HG02885 (cell line): ENCODE measurements around the gene ADAP1.
A peak's percentile ranks its signal among the peaks of the same experiment; 100 is the strongest.

Experiments
- ATAC-seq: cut with Tn5 transposase; IDR thresholded peaks from one replicate; pipeline ENCODE4 v1.9.1; 2021; ENCODE audit warnings: mild to moderate bottlenecking; ENCODE audit not compliant: unreplicated experiment, poor library complexity

ADAP1 gene

GRCh38 chr7:913736-914520, 40.6 kb downstream of the ADAP1 start:
- no peak for ATAC-seq

GRCh38 chr7:911791-912480, 42.5 kb downstream of the ADAP1 start:
- no peak for ATAC-seq

- ATAC-seq: no peak
These were observed 43.5 kb downstream of the ADAP1 start for GRCh38 chr7:910931-911431.

- ATAC-seq: no peak
These were observed 44.0 kb downstream of the ADAP1 start for GRCh38 chr7:910441-910861.

- no peak for ATAC-seq
These were observed 44.8 kb downstream of the ADAP1 start for GRCh38 chr7:909358-910329.

- peak; percentile 87 for ATAC-seq
These were observed 45.7 kb downstream of the ADAP1 start for GRCh38 chr7:908591-909357.

- ATAC-seq: no peak
These were observed 46.3 kb downstream of the ADAP1 start for GRCh38 chr7:908159-908581.

- no peak for ATAC-seq
These were observed 47.1 kb downstream of the ADAP1 start for GRCh38 chr7:907158-907980.

- no peak for ATAC-seq
These were observed 47.7 kb downstream of the ADAP1 start for GRCh38 chr7:906776-907157.

GRCh38 chr7:904847-905246, 49.6 kb downstream of the ADAP1 start:
- ATAC-seq: no peak

- ATAC-seq: no peak
These were observed 50.3 kb downstream of the ADAP1 start for GRCh38 chr7:903921-904755.

- ATAC-seq: no peak
These were observed 51.5 kb downstream of the ADAP1 start for GRCh38 chr7:902996-903395.

- no peak for ATAC-seq
These were observed 52.9 kb downstream of the ADAP1 start for GRCh38 chr7:901388-902154.

GRCh38 chr7:901041-901387, 53.5 kb downstream of the ADAP1 start:
- no peak for ATAC-seq

GRCh38 chr7:900331-901040, 54.0 kb downstream of the ADAP1 start:
- no peak for ATAC-seq

GRCh38 chr7:899806-900205, 54.7 kb downstream of the ADAP1 start:
- no peak for ATAC-seq
